Activated effector memory CD4-positive, alpha-beta T cell treated with Interleukin-2 at 50 U/mL for 16 hours (primary cell): ENCODE measurements around the gene REM2.

Experiments used
- DNase-seq: peaks from one replicate; pipeline ENCODE4 v3.0.0-alpha.2; 2020

The REM2 gene

GRCh38 chr14:22932146-22932545 is 49.1 kb downstream of the REM2 start:
- no peak for DNase-seq

- DNase-seq: no peak
Measured at GRCh38 chr14:22935156-22935555, 52.1 kb downstream of the REM2 start.
